Measurements from ENCODE around the gene MN1. TPM values are rescaled to one million over a fixed set of nuclear protein-coding genes. Genes with fewer than 3 reads are reported as not detected.

MN1 gene
- total and polyA plus RNA-seq, 2 of the 8 experiments (the other 6 are each of a cell fraction or from before 2014, with no cell fraction given): 3.1 to 4.9 TPM

- Histone ChIP-seq H4K5ac (ENCODE audit: insufficient read length, low read depth, low read length) (no peak overlapping the region), H2BK5ac (ENCODE audit: low read depth, low read length) (no peak overlapping the region), H3K18ac (ENCODE audit: extremely low read depth, low read length) (no peak overlapping the region), H3K79me1 (ENCODE audit: low read depth, low read length) (peaks cover 28% of the 10 kb centered on the region), H3K56ac (replicated peaks; ENCODE audit: insufficient read length, low read depth, low read length) (no peak overlapping the region), H3K79me2 (ENCODE audit: control insufficient read depth in 1 of 2, insufficient read depth in 2 of 2, low read length in 2 of 2) (peaks cover 32 to 91% of the 10 kb centered on the region in 2 experiments), H3K9me3 (ENCODE audit: insufficient read depth in 2 of 2, low read depth in 1 of 2, low read length in 1 of 2) (peaks cover 8 to 15% of the 10 kb centered on the region in 2 experiments), H2AFZ (ENCODE audit: low read length) (no peak overlapping the region), H3K4me1 (replicated peaks in 1 of 4; ENCODE audit: control insufficient read depth in 3 of 4, insufficient read depth in 4 of 4, low read length in 3 of 4) (peaks cover 2 to 7% (median 5%) of the 10 kb centered on the region in 4 experiments; a peak in 4 of 7 replicates), H2AK5ac (ENCODE audit: low read depth, low read length) (no peak overlapping the region), H4K20me1 (replicated peaks in 1 of 2; ENCODE audit: control insufficient read depth in 1 of 2, insufficient read depth in 2 of 2, low read length in 2 of 2) (peaks cover 0 to 4% of the 10 kb centered on the region in 2 experiments), H2BK12ac (ENCODE audit: low read depth, low read length) (no peak overlapping the region), H3K4me3 (ENCODE audit: extremely low read depth in 1 of 4, insufficient read depth in 2 of 4, low read depth in 3 of 4, low read length in 4 of 4) (no peak overlapping the region), H3K27me3 (replicated peaks in 1 of 4; ENCODE audit: control insufficient read depth in 3 of 4, extremely low read depth in 1 of 4, insufficient read depth in 3 of 4, low read length in 3 of 4) (no peaks in the 10 kb centered on the region), H2BK20ac (ENCODE audit: low read length) (no peak overlapping the region), H2BK15ac (ENCODE audit: low read length) (no peak overlapping the region), H3K27ac (ENCODE audit: low read depth, low read length) (no peak overlapping the region), H4K91ac (replicated peaks; ENCODE audit: insufficient read length, low read length) (no peak overlapping the region), H3K9ac (replicated peaks in 1 of 4; ENCODE audit: extremely low read depth in 1 of 4, low read depth in 3 of 4, low read length in 3 of 4) (no peak overlapping the region), H3K23me2 (ENCODE audit: low read depth, low read length) (0 out of 2 replicates have a peak, but pooled peaks cover 2% of the 10 kb centered on the region), H3K23ac (ENCODE audit: insufficient read length) (no peak overlapping the region), H3K36me3 (ENCODE audit: control insufficient read depth in 2 of 4, insufficient read depth in 4 of 4, low read length in 3 of 4) (peaks cover 0 to 44% (median 22%) of the 10 kb centered on the region in 4 experiments; a peak in 5 of 8 replicates), H4K8ac (ENCODE audit: extremely low read depth, insufficient read depth, low read length) (no peak overlapping the region), H2BK120ac (replicated peaks; ENCODE audit: low read depth, low read length) (no peak overlapping the region), H3K4ac (replicated peaks; ENCODE audit: insufficient read length, low read depth, low read length) (no peak overlapping the region), H3K4me2 (ENCODE audit: insufficient read depth in 1 of 2, low read depth in 2 of 2, low read length in 2 of 2) (no peak overlapping the region), H3K14ac (ENCODE audit: insufficient read length) (no peak overlapping the region)
- POLR2A ChIA-PET (ENCODE audit: partially characterized antibody): interaction anchor here (1.0 to 1.7 kb wide), 2 partner anchors 9 to 12 kb away, joined by 3 to 4 read pairs; no protein-coding TSS in a partner anchor
- TF ChIP-seq KDM1A (IDR thresholded peaks at IDR 0.05; ENCODE audit: borderline replicate concordance, low read length): peak; percentile 75
- no peak for TF ChIP-seq TAF7 (optimal IDR thresholded peaks at IDR 0.05; ENCODE audit: borderline replicate concordance, low read depth, low read length)
- TF ChIP-seq TBP (IDR thresholded peaks at IDR 0.05; ENCODE audit: low read depth, low read length): no peak
- no peak for TF ChIP-seq SP1 (IDR thresholded peaks at IDR 0.05; ENCODE audit: low read depth, low read length)
- 93% methylated on average over 4 of the region's 4 CpGs; no CpG with 5 or more reads in 1 of the 2 experiments for WGBS, 2 experiments (ENCODE audit: extremely low coverage in 1 of 2, insufficient coverage in 1 of 2, insufficient read length in 1 of 2, insufficient replicate concordance in 2 of 2, low coverage in 1 of 2, low lambda C conversion rate in 2 of 2, missing lambda C conversion rate in 1 of 2)
- CTCF ChIA-PET (ENCODE audit: partially characterized antibody): interaction anchor here (1.0 kb wide), 1 partner anchor 67 kb away, joined by 3 read pairs; no protein-coding TSS in a partner anchor
- FAIRE-seq (no peak), DNase-seq (ENCODE audit: low read depth in 1 of 2, low spot score in 2 of 2) (no peak)
Measured at GRCh38 chr22:27737521-27737920, 64.0 kb downstream of the MN1 start.
